Measurements from ENCODE around the gene RBM6.
A peak's percentile ranks its signal among the peaks of the same experiment; 100 is the strongest.
"Not testable (repeated sequence)": the region's sequence is repeated elsewhere in the genome, so short reads cannot be mapped to it uniquely, and the experiment has no call there.

Gene RBM6

DNA sequence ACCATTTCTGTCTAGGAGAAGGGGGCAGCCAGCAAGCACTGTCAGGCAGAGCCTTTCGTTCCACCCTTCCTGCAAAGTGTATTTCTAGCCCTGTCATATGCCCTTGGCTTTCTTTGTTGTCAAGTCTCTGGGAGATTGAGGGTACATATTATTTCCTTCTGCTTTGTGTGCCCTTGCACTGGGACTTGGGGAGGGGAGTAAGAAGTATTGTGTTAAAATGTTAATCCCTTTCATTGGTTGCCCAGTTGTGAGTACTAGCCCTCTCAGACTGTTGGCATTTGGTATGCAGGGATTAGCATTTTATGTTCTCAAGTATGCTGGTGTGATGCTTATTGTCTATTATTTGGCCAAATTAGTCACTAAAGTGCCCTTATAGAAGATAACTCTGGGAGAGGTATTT, 63.9 kb downstream of the RBM6 start:
- H3K4me3 ChIP-seq (replicated peaks in 1 of 2; ENCODE audit: low read depth in 2 of 2, low read length in 2 of 2): no peak overlapping the region
- TF ChIP-seq, protein P1, sequence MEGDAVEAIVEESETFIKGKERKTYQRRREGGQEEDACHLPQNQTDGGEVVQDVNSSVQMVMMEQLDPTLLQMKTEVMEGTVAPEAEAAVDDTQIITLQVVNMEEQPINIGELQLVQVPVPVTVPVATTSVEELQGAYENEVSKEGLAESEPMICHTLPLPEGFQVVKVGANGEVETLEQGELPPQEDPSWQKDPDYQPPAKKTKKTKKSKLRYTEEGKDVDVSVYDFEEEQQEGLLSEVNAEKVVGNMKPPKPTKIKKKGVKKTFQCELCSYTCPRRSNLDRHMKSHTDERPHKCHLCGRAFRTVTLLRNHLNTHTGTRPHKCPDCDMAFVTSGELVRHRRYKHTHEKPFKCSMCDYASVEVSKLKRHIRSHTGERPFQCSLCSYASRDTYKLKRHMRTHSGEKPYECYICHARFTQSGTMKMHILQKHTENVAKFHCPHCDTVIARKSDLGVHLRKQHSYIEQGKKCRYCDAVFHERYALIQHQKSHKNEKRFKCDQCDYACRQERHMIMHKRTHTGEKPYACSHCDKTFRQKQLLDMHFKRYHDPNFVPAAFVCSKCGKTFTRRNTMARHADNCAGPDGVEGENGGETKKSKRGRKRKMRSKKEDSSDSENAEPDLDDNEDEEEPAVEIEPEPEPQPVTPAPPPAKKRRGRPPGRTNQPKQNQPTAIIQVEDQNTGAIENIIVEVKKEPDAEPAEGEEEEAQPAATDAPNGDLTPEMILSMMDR (IDR thresholded peaks at IDR 0.05; ENCODE audit: low read depth, low read length): no peak
- no peak for DNase-seq (ENCODE audit: low read depth in 2 of 2)

DNA sequence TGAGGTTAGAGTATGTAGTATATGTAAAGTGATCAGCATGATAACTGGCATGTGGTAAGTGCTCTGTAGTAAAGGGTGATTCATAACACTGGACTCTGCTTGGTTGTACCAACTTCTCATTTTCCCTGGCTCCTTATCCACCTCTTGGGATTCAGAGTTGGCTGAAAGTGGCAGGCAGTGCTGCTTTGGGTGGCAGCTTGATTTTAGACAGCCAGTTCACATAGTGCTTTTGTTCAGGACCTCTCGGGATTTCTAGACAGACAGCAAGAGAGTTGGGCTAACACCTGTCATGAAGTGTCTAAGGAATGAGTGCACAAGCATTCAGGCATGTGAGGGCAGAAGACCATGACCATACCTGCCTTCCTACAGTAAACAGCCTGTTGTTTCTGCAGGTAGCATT, 69.0 kb downstream of the RBM6 start:
- peak; percentile 35 to 38 for DNase-seq (ENCODE audit: low read depth in 2 of 2)
- H3K4me3 ChIP-seq (replicated peaks in 1 of 2; ENCODE audit: low read depth in 2 of 2, low read length in 2 of 2): no peak overlapping the region

DNA sequence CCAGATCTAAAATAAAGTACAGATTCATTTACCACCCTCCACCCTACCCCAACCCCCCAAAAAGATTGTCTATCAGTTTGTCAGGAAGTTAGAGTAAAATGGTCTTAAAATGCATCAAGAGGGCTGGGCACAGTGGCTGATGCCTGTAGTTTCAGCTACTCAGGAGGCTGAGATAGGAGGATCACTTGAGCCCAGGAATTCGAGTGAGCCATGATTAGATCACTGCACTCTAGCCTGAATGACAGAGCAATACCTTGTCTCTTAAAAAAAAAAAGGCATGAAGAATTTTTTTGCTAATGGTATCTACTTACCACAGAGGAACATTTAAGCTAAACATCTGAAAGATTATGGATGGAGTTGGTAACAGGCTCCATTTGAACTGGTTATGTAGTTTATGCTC, 71.0 kb downstream of the RBM6 start:
- no peak overlapping the region for H3K4me3 ChIP-seq (replicated peaks in 1 of 2; ENCODE audit: low read depth in 2 of 2, low read length in 2 of 2)
- peak in 1 of 2 donors; percentile 49 for DNase-seq (ENCODE audit: low read depth in 2 of 2)
- TF ChIP-seq, protein P1 (IDR thresholded peaks at IDR 0.05; ENCODE audit: low read depth, low read length): no peak

More for the DNA sequence above, 69.0 kb downstream of the RBM6 start:
- TF ChIP-seq, protein P1 (IDR thresholded peaks at IDR 0.05; ENCODE audit: low read depth, low read length): no peak

DNA sequence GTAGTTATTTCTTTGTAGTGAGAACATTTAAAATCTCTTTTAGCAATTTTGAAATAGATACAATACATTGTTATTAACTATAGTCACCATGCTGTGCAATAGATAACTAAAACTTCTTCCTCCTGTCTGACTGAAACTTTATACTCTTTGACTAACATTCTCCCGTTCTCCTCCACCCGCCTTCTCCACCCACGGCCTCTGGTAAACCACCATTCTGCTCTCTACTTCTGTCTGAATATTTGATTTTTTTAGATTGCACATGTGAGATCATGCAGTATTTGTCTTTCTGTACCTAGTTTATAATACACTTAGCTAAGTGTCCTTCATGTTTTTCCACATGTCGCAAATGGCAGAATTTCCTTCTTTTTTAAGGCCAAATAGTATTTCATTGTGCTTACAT, 76.0 kb downstream of the RBM6 start:
- no peak overlapping the region for H3K4me3 ChIP-seq (replicated peaks in 1 of 2; ENCODE audit: low read depth in 2 of 2, low read length in 2 of 2)
- TF ChIP-seq, protein P1 (IDR thresholded peaks at IDR 0.05; ENCODE audit: low read depth, low read length): no peak
- no peak for DNase-seq (ENCODE audit: low read depth in 2 of 2)

DNA sequence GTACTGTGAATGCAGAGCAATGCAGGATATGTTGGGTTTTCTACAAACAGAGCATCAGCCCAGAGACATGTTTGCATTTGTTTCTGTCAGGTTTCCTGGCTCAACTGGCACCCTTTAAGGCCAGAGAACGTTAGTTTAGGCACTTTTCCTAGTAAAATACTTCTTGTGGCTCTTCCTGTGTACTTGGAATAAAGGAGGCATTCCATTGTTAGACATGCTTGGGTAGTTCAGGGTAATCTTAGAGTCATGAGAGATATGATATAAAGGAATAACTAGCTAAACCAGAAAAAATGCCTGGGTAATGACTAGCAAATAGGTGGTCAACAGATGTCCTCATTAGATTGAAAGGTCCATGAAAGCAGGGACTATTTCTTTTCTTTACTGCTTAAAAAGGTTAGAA, 88.4 kb downstream of the RBM6 start:
- TF ChIP-seq, protein P1 (IDR thresholded peaks at IDR 0.05; ENCODE audit: low read depth, low read length): no peak
- H3K4me3 ChIP-seq (replicated peaks in 1 of 2; ENCODE audit: low read depth in 2 of 2, low read length in 2 of 2): no peak overlapping the region
- DNase-seq (ENCODE audit: low read depth in 2 of 2): peak; percentile 41 to 53

DNA sequence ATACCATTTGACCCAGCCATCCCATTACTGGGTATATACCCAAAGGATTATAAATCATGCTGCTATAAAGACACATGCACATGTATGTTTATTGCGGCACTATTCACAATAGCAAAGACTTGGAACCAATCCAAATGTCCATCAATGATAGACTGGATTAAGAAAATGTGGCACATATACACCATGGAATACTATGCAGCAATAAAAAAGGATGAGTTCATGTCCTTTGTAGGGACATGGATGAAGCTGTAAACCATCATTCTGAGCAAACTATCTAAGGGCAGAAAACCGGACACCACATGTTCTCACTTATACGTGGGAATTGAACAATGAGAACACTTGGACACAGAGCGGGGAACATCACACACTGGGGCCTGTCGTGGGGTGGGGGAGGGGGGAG, 91.3 kb downstream of the RBM6 start:
- not testable (repeated sequence) for H3K4me3 ChIP-seq (replicated peaks in 1 of 2; ENCODE audit: low read depth in 2 of 2, low read length in 2 of 2); DNase-seq (ENCODE audit: low read depth in 2 of 2)

DNA sequence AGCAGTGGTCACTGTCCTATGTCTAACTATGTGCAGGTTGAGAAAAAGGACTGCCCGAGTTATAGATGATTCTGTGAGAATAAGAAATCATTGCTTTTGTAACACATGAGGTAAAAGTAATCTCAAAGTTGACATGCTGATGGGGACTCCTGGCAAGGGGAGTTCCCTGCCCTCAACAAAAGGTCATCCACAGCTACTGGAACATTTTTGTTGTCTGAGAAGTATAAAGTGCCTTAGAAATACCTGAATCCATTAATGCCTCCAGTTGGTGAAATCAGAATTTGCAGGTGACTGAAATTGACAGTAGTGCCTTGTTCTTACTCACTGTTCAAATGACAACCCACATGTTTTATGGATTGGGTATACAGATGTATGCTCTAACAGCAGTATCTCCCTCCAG, 105.0 kb downstream of the RBM6 start:
- H3K4me3 ChIP-seq (replicated peaks in 1 of 2; ENCODE audit: low read depth in 2 of 2, low read length in 2 of 2): no peak overlapping the region
- TF ChIP-seq, protein P1 (IDR thresholded peaks at IDR 0.05; ENCODE audit: low read depth, low read length): no peak
- DNase-seq (ENCODE audit: low read depth in 2 of 2): no peak

Data from cardiac fibroblast (primary cell).